CD14-positive monocyte (primary cell): ENCODE measurements around the gene ZNF414. TPM values are rescaled to one million over a fixed set of nuclear protein-coding genes. Genes with fewer than 3 reads are reported as not detected.

ENCODE experiments used
- DNase-seq, 3 donors: peaks; one replicate each; pipeline ENCODE4 v3.0.0-alpha.2; 2011 to 2022
- H2AFZ ChIP-seq: 2 replicates; pipeline ENCODE4 v1.6.0; 2012; ENCODE audit warnings: mild to moderate bottlenecking, low read depth, low read length, inconsistent platforms; ENCODE audit not compliant: insufficient read depth, poor library complexity, severe bottlenecking
- H3K27ac ChIP-seq, 2 donors: 1 replicate in 1 of 2; 2 replicates in 1 of 2; pipeline ENCODE4 v1.5.1; 2012 to 2013; ENCODE audit warnings: low read length in 2 of 2, control low read depth in 1 of 2, inconsistent platforms in 1 of 2, low read depth in 1 of 2, mild to moderate bottlenecking in 1 of 2
- H3K27me3 ChIP-seq, 2 donors: one replicate each; pipeline versions ENCODE4 v1.6.0 to v1.6.1; 2011 to 2013; ENCODE audit warnings: low read length in 2 of 2; ENCODE audit not compliant: control insufficient read depth in 2 of 2, insufficient read depth in 2 of 2
- H3K36me3 ChIP-seq, 2 donors: replicated peaks in 1 of 2; 1 replicate in 1 of 2; 2 replicates in 1 of 2; pipeline versions ENCODE4 v1.5.1 to v1.6.1; 2012 to 2013; ENCODE audit warnings: low read length in 2 of 2, control low read depth in 1 of 2, inconsistent platforms in 1 of 2, mild to moderate bottlenecking in 1 of 2; ENCODE audit not compliant: insufficient read depth in 2 of 2, control insufficient read depth in 1 of 2
- H3K4me1 ChIP-seq, 2 donors: 1 replicate in 1 of 2; 2 replicates in 1 of 2; pipeline versions ENCODE4 v1.5.1 to v1.6.1; 2012 to 2013; ENCODE audit warnings: low read length in 2 of 2, control low read depth in 1 of 2, inconsistent platforms in 1 of 2, mild to moderate bottlenecking in 1 of 2, moderate library complexity in 1 of 2; ENCODE audit not compliant: insufficient read depth in 2 of 2, control insufficient read depth in 1 of 2
- H3K4me2 ChIP-seq: replicated peaks from 2 replicates; pipeline ENCODE3; 2012; ENCODE audit warnings: low read length, moderate library complexity, mild to moderate bottlenecking; ENCODE audit not compliant: poor library complexity, severe bottlenecking; ENCODE audit errors: extremely low read depth
- H3K4me3 ChIP-seq, 3 experiments: fragments of 200-600 bp in 1 of 3; sonication (generic) in 1 of 3; replicated peaks in 1 of 3; 1 replicate in 2 of 3; 2 replicates in 1 of 3; pipeline ENCODE4 v1.5.1; 2011 to 2013; ENCODE audit warnings: low read length in 3 of 3, mild to moderate bottlenecking in 3 of 3, control low read depth in 2 of 3, low read depth in 2 of 3, inconsistent platforms in 1 of 3, moderate library complexity in 1 of 3
- H3K79me2 ChIP-seq: 2 replicates; pipeline ENCODE4 v1.6.0; 2012; ENCODE audit warnings: mild to moderate bottlenecking, control low read depth, inconsistent platforms, low read length, moderate library complexity; ENCODE audit not compliant: insufficient read depth
- H3K9ac ChIP-seq: 2 replicates; pipeline ENCODE4 v1.6.0; 2017; ENCODE audit warnings: low read length, mild to moderate bottlenecking; ENCODE audit not compliant: insufficient read depth, poor library complexity, severe bottlenecking
- H3K9me3 ChIP-seq, 2 donors: replicated peaks in 1 of 2; 1 replicate in 1 of 2; 2 replicates in 1 of 2; pipeline versions ENCODE4 v1.5.1 to v1.6.1; 2012 to 2013; ENCODE audit warnings: low read length in 2 of 2, control low read depth in 1 of 2; ENCODE audit not compliant: control insufficient read depth in 1 of 2, insufficient read depth in 1 of 2
- H4K20me1 ChIP-seq: 2 replicates; pipeline ENCODE4 v1.6.0; 2012; ENCODE audit warnings: mild to moderate bottlenecking, low read length, control low read depth, moderate library complexity; ENCODE audit not compliant: insufficient read depth
- H3K27ac Mint-ChIP-seq, 7 donors: one replicate each; pipeline ENCODE4 v1.8.0; 2020; ENCODE audit warnings: mild to moderate bottlenecking in 7 of 7, mixed read lengths in 7 of 7, moderate library complexity in 6 of 7, inconsistent platforms in 2 of 7
- H3K27me3 Mint-ChIP-seq, 3 donors: one replicate each; pipeline ENCODE4 v1.8.0; 2021 to 2022; ENCODE audit warnings: low read depth in 3 of 3, mild to moderate bottlenecking in 3 of 3, mixed read lengths in 3 of 3, moderate library complexity in 3 of 3, inconsistent platforms in 1 of 3
- H3K36me3 Mint-ChIP-seq, 2 donors: one replicate each; pipeline ENCODE4 v1.8.0; 2020; ENCODE audit warnings: mixed read lengths in 2 of 2, inconsistent platforms in 1 of 2, mild to moderate bottlenecking in 1 of 2
- H3K4me1 Mint-ChIP-seq: one replicate; pipeline ENCODE4 v1.8.0; 2020; ENCODE audit warnings: mild to moderate bottlenecking, mixed read lengths
- H3K4me3 Mint-ChIP-seq, 2 donors: one replicate each; pipeline ENCODE4 v1.8.0; 2020; ENCODE audit warnings: mild to moderate bottlenecking in 2 of 2, mixed read lengths in 2 of 2, moderate library complexity in 1 of 2
- H3K9me3 Mint-ChIP-seq, 7 donors: one replicate each; pipeline ENCODE4 v1.8.0; 2020 to 2022; ENCODE audit warnings: mixed read lengths in 7 of 7, mild to moderate bottlenecking in 6 of 7, moderate library complexity in 6 of 7, inconsistent platforms in 2 of 7
- WGBS: methylation state at CpG from one replicate; pipeline ENCODE4 v1.1.5; 2013; ENCODE audit warnings: missing lambda C conversion rate; ENCODE audit not compliant: insufficient coverage; 5-methylcytosine and 5-hydroxymethylcytosine counted together
- intact Hi-C, 2 donors: fragments of 100-400 bp; cut with micrococcal nuclease; formaldehyde crosslinking; loops; one replicate each; pipeline versions ENCODE4 v1.15.0 to v1.15.1; 2023
- polyA plus RNA-seq, 3 donors: library from polyadenylated mRNA; depleted of rRNA in 1 of 3; unstranded in 2 of 3; stranded (reverse) in 1 of 3; fragments of 300-500 nt in 2 of 3; fragments of >200 nt in 1 of 3; fragmentation: Illumina TruSeq in 2 of 3; gene quantifications; 1 replicate in 2 of 3; 2 replicates in 1 of 3; pipeline ENCODE4 v1.2.3, GENCODE V29; 2012 to 2021
- TF ChIP-seq, protein P1 (sequence below): fragments of 200-600 bp; IDR thresholded peaks from one replicate; pipeline ENCODE4 v1.8.0; 2022; ENCODE audit warnings: antibody characterized with exemption, mild to moderate bottlenecking

The ZNF414 gene
- polyA plus RNA-seq, 3 donors = 4.1 to 21.1 (median 4.7) TPM

DNA sequence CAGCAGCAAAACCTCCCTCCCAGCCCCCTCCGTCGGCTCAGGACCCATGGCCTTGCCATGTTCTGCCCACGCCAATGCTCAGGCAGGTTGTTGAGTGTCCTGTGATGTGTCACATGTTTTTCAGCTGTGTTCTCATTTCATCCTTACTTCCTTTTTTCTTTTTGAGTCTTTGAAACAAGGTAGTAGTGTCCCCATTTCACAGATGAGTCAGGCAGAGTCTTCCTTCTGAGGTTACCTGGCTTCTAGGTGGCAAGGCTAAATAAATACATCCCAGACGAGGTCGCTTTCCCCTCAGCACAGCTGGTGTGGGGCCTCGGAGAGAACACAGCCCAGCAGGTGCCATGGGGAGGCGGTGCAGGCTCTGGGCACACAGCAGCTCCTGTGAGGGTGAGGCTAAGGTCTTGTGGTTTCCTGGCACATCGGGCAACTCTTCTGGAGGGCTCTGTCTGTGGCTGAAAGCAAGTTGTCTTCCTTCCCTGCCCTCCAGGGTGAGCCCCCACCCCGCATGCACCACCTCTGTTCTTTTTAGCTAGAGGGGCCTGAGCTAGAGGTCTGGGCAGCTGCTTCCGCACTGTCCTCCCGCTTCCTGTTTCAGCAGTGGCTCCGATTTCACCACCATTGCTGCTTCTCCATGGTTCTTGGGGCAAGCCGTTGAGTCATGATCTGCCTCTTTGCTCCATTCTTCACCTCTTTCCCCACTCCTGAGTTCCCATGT, 26.7 kb downstream of the ZNF414 start:
- Mint-ChIP-seq H3K27ac (peak overlapping the region; percentile 97 to 99 (median 98)), H3K4me3 (peak overlapping the region; percentile 24 to 76), H3K9me3 (peaks cover 0 to 8% (median 7%) of the 10 kb centered on the region in 7 donors), H3K36me3 (peaks cover 77 to 94% of the 10 kb centered on the region in 2 donors), H3K27me3 (peaks cover 0 to 6% (median 2%) of the 10 kb centered on the region in 3 donors), H3K4me1 (peaks cover 79% of the 10 kb centered on the region)
- Histone ChIP-seq H3K36me3 (peaks cover 63 to 77% of the 10 kb centered on the region in 2 donors), H3K79me2 (peaks cover 60% of the 10 kb centered on the region), H2AFZ (no peak overlapping the region), H3K9me3 (peaks cover 0 to 6% of the 10 kb centered on the region in 2 donors), H3K4me1 (peaks cover 84 to 88% of the 10 kb centered on the region in 2 donors), H3K4me3 (peak overlapping the region in 1 of 3 experiments; percentile 37), H4K20me1 (peaks cover 48% of the 10 kb centered on the region), H3K27ac (peak overlapping the region; percentile 92 to 93), H3K9ac (peak overlapping the region; percentile 49), H3K4me2 (peak overlapping the region; percentile 55), H3K27me3 (no peaks in the 10 kb centered on the region)
- TF ChIP-seq, protein P1, sequence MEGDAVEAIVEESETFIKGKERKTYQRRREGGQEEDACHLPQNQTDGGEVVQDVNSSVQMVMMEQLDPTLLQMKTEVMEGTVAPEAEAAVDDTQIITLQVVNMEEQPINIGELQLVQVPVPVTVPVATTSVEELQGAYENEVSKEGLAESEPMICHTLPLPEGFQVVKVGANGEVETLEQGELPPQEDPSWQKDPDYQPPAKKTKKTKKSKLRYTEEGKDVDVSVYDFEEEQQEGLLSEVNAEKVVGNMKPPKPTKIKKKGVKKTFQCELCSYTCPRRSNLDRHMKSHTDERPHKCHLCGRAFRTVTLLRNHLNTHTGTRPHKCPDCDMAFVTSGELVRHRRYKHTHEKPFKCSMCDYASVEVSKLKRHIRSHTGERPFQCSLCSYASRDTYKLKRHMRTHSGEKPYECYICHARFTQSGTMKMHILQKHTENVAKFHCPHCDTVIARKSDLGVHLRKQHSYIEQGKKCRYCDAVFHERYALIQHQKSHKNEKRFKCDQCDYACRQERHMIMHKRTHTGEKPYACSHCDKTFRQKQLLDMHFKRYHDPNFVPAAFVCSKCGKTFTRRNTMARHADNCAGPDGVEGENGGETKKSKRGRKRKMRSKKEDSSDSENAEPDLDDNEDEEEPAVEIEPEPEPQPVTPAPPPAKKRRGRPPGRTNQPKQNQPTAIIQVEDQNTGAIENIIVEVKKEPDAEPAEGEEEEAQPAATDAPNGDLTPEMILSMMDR = no peak
- intact Hi-C loops = loop anchor here in 1 of 2 donors (1.0 to 5.0 kb wide), 2 partner anchors 15 to 80 kb away; partner anchors contain the start of gene PRAM1
- 3% methylated on average over 7 of the region's 13 CpGs for WGBS
- DNase-seq = peak; percentile 90 to 98 (median 97)

DNA sequence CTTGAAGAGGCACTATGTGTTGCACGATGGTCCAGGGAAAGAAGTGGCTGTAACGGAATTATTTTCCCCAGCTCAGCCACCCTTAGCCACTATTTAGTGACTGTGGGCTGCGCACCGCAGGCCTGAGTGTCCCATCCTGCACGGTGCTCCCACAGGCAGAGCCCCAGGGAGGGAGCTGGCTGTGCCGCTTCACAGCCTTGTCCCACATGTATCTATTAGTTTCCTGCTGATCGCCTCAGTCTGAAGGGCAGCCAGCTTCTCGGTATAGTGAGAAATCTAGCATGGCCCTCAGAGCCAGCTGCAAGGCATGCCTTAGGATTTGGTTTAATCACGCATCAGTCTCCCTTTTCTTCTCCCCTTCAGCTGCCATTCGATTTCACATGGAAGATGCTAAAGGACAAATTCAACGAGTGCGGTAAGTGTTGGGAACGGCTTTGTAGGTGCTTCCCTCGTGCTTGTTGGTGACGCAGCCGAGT, 27.3 kb downstream of the ZNF414 start:
- Histone ChIP-seq H3K27ac (peak overlapping the region; percentile 92 to 93), H3K27me3 (no peaks in the 10 kb centered on the region), H4K20me1 (peaks cover 54% of the 10 kb centered on the region), H2AFZ (no peak overlapping the region), H3K4me3 (peak overlapping the region in 1 of 3 experiments; percentile 37), H3K79me2 (peaks cover 61% of the 10 kb centered on the region), H3K4me2 (peak overlapping the region; percentile 55), H3K9ac (peak overlapping the region; percentile 49), H3K9me3 (peaks cover 0 to 6% of the 10 kb centered on the region in 2 donors), H3K36me3 (peaks cover 62 to 80% of the 10 kb centered on the region in 2 donors), H3K4me1 (peaks cover 80 to 82% of the 10 kb centered on the region in 2 donors)
- Mint-ChIP-seq H3K27ac (peak overlapping the region; percentile 97 to 99 (median 98)), H3K4me1 (peaks cover 77% of the 10 kb centered on the region), H3K4me3 (peak overlapping the region in 1 of 2 donors; percentile 35), H3K9me3 (peaks cover 0 to 8% (median 7%) of the 10 kb centered on the region in 7 donors), H3K36me3 (peaks cover 78 to 94% of the 10 kb centered on the region in 2 donors), H3K27me3 (peaks cover 0 to 6% (median 2%) of the 10 kb centered on the region in 3 donors)
- intact Hi-C loops = loop anchor here in 1 of 2 donors (1.0 to 5.0 kb wide), 2 partner anchors 16 to 81 kb away; partner anchors contain the start of gene PRAM1
- 62% methylated on average over 10 of the region's 16 CpGs for WGBS
- TF ChIP-seq, protein P1 = no peak
- DNase-seq = no peak
